Adipocyte (in vitro differentiated cells): Measurements from ENCODE around the gene SSR1.
"Not testable (repeated sequence)": the region's sequence is repeated elsewhere in the genome, so short reads cannot be mapped to it uniquely, and the experiment has no call there.

Source experiments
- DNase-seq: peaks from one replicate; pipeline ENCODE4 v3.0.0-alpha.2; 2015; ENCODE audit warnings: low read depth
- H3K27me3 ChIP-seq: replicated peaks from 2 replicates; pipeline ENCODE4 v1.7.0; 2013; ENCODE audit warnings: mild to moderate bottlenecking, low read length, moderate library complexity; ENCODE audit not compliant: control insufficient read depth, insufficient read depth
- H3K36me3 ChIP-seq: 2 replicates; pipeline ENCODE4 v1.7.0; 2013; ENCODE audit warnings: low read length, mild to moderate bottlenecking, moderate library complexity; ENCODE audit not compliant: control insufficient read depth, insufficient read depth, severe bottlenecking
- H3K4me1 ChIP-seq: 2 replicates; pipeline ENCODE4 v1.7.0; 2013; ENCODE audit warnings: mild to moderate bottlenecking, low read length, moderate library complexity; ENCODE audit not compliant: control insufficient read depth, insufficient read depth
- H3K4me3 ChIP-seq: 2 replicates; pipeline ENCODE4 v1.7.0; 2013; ENCODE audit warnings: mild to moderate bottlenecking, low read length, moderate library complexity
- H3K9ac ChIP-seq: 2 replicates; pipeline ENCODE4 v1.7.0; 2013; ENCODE audit warnings: mild to moderate bottlenecking, low read length, moderate library complexity
- H3K9me3 ChIP-seq: 2 replicates; pipeline ENCODE4 v1.7.0; 2013; ENCODE audit warnings: mild to moderate bottlenecking, low read length, moderate library complexity; ENCODE audit not compliant: control insufficient read depth

SSR1 gene

DNA sequence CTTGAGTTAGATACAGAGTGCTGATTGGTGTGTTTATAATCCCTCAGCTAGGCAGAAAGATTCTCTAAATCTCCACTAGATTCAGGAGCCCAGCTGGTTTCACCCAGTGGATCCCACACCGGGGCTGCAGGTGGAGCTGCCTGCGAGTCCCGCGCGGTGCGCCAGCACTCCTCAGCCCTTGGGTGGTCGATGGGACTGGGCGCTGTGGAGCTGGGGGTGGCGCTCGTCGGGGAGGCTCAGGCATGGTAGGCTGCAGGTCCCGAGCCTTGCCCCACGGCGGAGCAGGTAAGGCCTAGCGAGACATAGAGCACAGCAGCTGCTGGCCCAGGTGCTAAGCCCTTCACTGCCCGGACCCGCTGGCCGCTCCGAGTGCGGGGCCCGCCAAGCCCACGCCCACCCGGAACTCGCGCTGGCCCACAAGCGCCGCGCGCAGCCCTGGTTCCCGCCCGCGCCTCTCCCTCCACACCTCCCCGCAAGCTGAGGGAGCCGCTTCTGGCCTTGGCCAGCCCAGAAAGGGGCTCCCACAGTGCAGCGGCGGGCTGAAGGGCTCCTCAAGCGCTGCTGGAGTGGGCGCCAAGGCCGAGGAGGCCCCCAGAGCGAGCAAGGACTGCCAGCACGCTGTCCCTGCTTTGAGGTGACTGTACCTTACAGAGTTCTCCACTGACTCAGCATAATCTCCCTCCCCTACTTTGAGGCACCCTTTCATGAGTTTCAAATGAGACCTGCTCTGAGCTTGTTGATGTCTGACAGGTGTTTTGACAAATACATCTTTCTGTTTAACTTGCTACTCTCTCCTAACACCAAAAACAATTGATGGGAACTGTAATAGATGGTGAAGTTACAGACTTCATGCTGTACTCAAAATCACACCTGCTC lies 3.9 kb upstream of the SSR1 start:
- DNase-seq, result no peak
- Histone ChIP-seq H3K9me3 (no peaks in the 10 kb centered on the region), H3K9ac (no peak overlapping the region), H3K27me3 (no peaks in the 10 kb centered on the region), H3K4me1 (peaks cover 6% of the 10 kb centered on the region), H3K36me3 (no peaks in the 10 kb centered on the region), H3K4me3 (no peak overlapping the region)

DNA sequence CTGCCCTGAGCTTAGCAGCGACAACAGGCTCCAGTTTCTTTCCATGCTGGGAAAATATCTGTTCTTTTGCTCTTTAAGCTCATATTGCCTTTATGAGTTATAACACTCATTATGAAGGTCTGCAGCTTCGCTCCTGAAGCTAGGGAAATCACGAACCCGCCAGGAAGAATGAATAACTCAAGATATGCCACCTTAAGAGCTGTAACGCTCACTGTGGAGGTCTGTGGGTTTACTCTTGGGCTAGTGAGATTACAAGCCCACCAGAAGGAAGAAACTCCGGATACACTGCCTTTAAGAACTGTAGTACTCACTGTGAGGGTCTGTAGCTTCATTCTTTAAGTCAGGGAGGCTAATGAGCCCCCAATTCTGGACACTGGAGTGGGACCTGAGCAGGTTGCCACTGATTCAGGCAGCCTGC lies 3.0 kb upstream of the SSR1 start:
- DNase-seq, result no peak
- Histone ChIP-seq H3K4me1 (peaks cover 12% of the 10 kb centered on the region), H3K9me3 (no peaks in the 10 kb centered on the region), H3K36me3 (no peaks in the 10 kb centered on the region), H3K27me3 (no peaks in the 10 kb centered on the region), H3K4me3 (no peak overlapping the region), H3K9ac (no peak overlapping the region)

DNA sequence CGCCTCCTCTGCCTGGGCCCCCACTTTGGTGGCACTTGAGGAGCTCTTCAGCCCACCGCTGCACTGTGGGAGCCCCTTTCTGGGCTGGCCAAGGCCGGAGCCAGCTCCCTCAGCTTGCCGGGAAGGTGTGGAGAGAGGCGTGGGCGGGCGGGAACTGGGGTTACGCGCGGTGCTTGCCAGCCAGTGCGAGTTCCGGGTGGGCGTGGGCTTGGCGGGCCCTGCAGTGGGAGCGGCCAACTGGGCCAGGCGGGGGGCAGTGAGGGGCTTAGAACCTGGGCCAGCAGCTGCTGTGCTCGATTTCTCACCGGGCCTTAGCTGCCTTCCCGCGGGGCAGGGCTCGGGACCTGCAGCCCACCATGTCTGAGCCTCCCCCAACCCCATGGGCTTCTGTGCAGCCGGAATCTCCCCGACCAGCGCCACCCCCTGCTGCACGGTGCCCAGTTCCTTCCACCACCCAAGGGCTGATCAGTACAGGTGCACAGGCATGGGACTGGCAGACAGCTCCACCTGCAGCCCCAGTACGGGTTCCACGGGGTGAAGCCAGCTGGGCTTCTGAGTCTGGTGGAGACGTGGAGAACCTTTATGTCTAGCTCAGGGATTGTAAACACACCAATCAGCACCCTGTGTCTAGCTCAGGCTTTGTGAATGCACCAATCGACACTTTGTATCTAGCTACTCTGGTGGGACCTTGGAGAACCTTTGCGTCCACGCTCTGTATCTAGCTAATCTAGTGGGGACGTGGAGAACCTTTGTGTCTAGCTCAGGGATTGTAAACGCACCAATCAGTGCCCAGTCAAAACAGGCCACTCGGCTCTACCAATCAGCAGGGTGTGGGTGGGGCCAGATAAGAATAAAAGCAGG lies 2.3 kb upstream of the SSR1 start:
- DNase-seq, H3K36me3 ChIP-seq, H3K9ac ChIP-seq, H3K27me3 ChIP-seq, H3K4me3 ChIP-seq, H3K9me3 ChIP-seq: not testable (repeated sequence)
- H3K4me1 ChIP-seq, result peaks cover 18% of the 10 kb centered on the region

- no peaks in the 10 kb centered on the region for H3K9me3 ChIP-seq
- peaks cover 5% of the 10 kb centered on the region for H3K36me3 ChIP-seq
- no peak for DNase-seq
- no peak overlapping the region for H3K9ac ChIP-seq
- peaks cover 23% of the 10 kb centered on the region for H3K4me1 ChIP-seq
- H3K4me3 ChIP-seq, result no peak overlapping the region
- no peaks in the 10 kb centered on the region for H3K27me3 ChIP-seq
These were observed 1.4 kb upstream of the SSR1 start for GRCh38 chr6:7314414-7314813.

DNA sequence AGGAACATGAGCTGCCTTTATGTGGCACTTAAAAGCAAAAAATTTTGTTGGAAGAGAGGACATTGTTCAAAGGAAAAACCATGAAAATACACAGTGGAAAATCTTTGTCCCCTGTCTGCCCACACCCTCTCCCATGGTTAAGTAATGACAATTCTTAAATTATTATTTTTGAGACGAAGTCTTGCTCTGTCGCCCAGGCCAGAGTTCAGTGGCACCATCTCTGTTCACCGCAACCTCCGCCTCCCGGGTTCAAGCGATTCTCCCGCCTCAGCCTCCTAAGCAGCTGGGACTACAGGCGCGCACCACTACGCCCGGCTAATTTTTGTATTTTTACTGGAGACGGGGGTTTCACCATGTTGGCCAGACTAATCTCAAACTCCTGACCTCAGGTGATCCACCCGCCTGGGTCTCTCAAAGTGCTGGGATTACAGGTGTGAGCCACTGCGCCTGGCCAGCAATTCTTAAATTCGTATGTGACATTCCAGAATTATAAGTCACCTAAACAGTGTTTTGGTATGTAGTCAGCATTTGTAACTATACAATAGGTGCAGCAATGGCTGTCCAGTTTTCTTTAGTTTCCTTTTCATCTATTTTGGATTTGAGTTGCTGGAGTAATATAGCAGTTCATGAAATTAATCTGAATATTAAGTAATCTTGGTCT lies 636 bp upstream of the SSR1 start:
- Histone ChIP-seq H3K4me1 (peaks cover 26% of the 10 kb centered on the region), H3K27me3 (no peaks in the 10 kb centered on the region), H3K4me3 (peak overlapping the region; percentile 91), H3K9ac (peak overlapping the region; percentile 98), H3K36me3 (peaks cover 13% of the 10 kb centered on the region), H3K9me3 (no peaks in the 10 kb centered on the region)
- DNase-seq, result no peak

GRCh38 chr6:7311917-7312615 lies 933 bp downstream of the SSR1 start:
- no peaks in the 10 kb centered on the region for H3K9me3 ChIP-seq
- H3K9ac ChIP-seq, result peak overlapping the region; percentile 98
- H3K36me3 ChIP-seq, result peaks cover 29% of the 10 kb centered on the region
- peaks cover 29% of the 10 kb centered on the region for H3K4me1 ChIP-seq
- no peaks in the 10 kb centered on the region for H3K27me3 ChIP-seq
- DNase-seq, result peak; percentile 35
- H3K4me3 ChIP-seq, result peak overlapping the region; percentile 91

DNA sequence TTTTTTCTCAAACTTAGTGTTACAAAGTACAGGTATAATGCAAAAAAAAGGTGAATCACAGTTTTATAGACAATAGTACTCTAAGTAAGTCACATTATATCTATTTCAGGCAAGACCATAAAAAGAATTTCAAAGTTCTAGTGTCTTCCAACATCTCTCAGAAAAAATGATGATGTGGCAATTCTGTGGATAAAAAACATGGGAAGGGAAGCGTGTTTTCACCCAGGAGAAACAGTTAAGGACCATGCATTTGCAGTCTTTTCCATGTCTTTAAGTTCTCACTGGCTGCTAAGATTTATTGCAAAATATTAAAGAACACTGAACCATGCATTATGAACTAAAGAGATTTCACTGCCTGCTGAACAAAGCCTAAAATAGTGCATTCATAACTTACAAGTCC lies 1.8 kb downstream of the SSR1 start:
- peaks cover 35% of the 10 kb centered on the region for H3K36me3 ChIP-seq
- peak overlapping the region; percentile 98 for H3K9ac ChIP-seq
- H3K4me1 ChIP-seq, result peaks cover 29% of the 10 kb centered on the region
- H3K27me3 ChIP-seq, result no peaks in the 10 kb centered on the region
- H3K9me3 ChIP-seq, result no peaks in the 10 kb centered on the region
- peak; percentile 50 for DNase-seq
- peak overlapping the region; percentile 91 for H3K4me3 ChIP-seq

GRCh38 chr6:7309050-7309449 lies 3.9 kb downstream of the SSR1 start:
- H3K9ac ChIP-seq, result no peak overlapping the region
- H3K4me3 ChIP-seq, result no peak overlapping the region
- no peak for DNase-seq
- peaks cover 55% of the 10 kb centered on the region for H3K36me3 ChIP-seq
- no peaks in the 10 kb centered on the region for H3K27me3 ChIP-seq
- no peaks in the 10 kb centered on the region for H3K9me3 ChIP-seq
- peaks cover 42% of the 10 kb centered on the region for H3K4me1 ChIP-seq

GRCh38 chr6:7307533-7307932 lies 5.5 kb downstream of the SSR1 start:
- DNase-seq, result no peak
- Histone ChIP-seq H3K4me1 (peaks cover 40% of the 10 kb centered on the region), H3K9ac (no peak overlapping the region), H3K9me3 (no peaks in the 10 kb centered on the region), H3K27me3 (no peaks in the 10 kb centered on the region), H3K36me3 (peaks cover 70% of the 10 kb centered on the region), H3K4me3 (no peak overlapping the region)

DNA sequence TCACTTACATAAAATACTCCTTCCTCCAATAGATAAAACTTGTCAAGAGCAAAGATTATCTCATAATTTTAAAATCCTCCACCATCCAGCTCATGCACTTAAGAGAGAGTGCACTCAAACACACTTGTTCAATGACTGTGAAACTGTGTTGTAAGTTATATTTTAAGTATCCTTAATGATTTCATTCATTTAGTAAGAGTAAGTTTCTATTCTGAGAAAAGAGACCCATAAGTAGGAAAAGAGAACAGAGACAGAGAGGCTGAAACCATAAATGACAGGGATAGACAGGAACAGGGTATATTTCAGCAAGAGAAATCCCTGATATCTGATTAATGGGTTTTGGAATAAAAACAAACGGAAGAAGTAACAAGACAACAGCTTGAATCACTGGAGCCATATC lies 8.2 kb downstream of the SSR1 start:
- no peak for DNase-seq
- H3K9ac ChIP-seq, result no peak overlapping the region
- peaks cover 22% of the 10 kb centered on the region for H3K4me1 ChIP-seq
- no peaks in the 10 kb centered on the region for H3K9me3 ChIP-seq
- H3K27me3 ChIP-seq, result no peaks in the 10 kb centered on the region
- H3K36me3 ChIP-seq, result peaks cover 95% of the 10 kb centered on the region
- no peak overlapping the region for H3K4me3 ChIP-seq
